CD14-positive monocyte (primary cell): ENCODE data around the gene SLC15A5. TPM values are rescaled to one million over a fixed set of nuclear protein-coding genes. Genes with fewer than 3 reads are reported as not detected.

Source experiments
- DNase-seq, 3 donors: peaks; one replicate each; pipeline ENCODE4 v3.0.0-alpha.2; 2011 to 2022
- H2AFZ ChIP-seq: 2 replicates; pipeline ENCODE4 v1.6.0; 2012; ENCODE audit warnings: mild to moderate bottlenecking, low read depth, low read length, inconsistent platforms; ENCODE audit not compliant: insufficient read depth, poor library complexity, severe bottlenecking
- H3K27ac ChIP-seq, 2 donors: 1 replicate in 1 of 2; 2 replicates in 1 of 2; pipeline ENCODE4 v1.5.1; 2012 to 2013; ENCODE audit warnings: low read length in 2 of 2, control low read depth in 1 of 2, inconsistent platforms in 1 of 2, low read depth in 1 of 2, mild to moderate bottlenecking in 1 of 2
- H3K27me3 ChIP-seq, 2 donors: one replicate each; pipeline versions ENCODE4 v1.6.0 to v1.6.1; 2011 to 2013; ENCODE audit warnings: low read length in 2 of 2; ENCODE audit not compliant: control insufficient read depth in 2 of 2, insufficient read depth in 2 of 2
- H3K36me3 ChIP-seq, 2 donors: replicated peaks in 1 of 2; 1 replicate in 1 of 2; 2 replicates in 1 of 2; pipeline versions ENCODE4 v1.5.1 to v1.6.1; 2012 to 2013; ENCODE audit warnings: low read length in 2 of 2, control low read depth in 1 of 2, inconsistent platforms in 1 of 2, mild to moderate bottlenecking in 1 of 2; ENCODE audit not compliant: insufficient read depth in 2 of 2, control insufficient read depth in 1 of 2
- H3K4me1 ChIP-seq, 2 donors: 1 replicate in 1 of 2; 2 replicates in 1 of 2; pipeline versions ENCODE4 v1.5.1 to v1.6.1; 2012 to 2013; ENCODE audit warnings: low read length in 2 of 2, control low read depth in 1 of 2, inconsistent platforms in 1 of 2, mild to moderate bottlenecking in 1 of 2, moderate library complexity in 1 of 2; ENCODE audit not compliant: insufficient read depth in 2 of 2, control insufficient read depth in 1 of 2
- H3K4me2 ChIP-seq: replicated peaks from 2 replicates; pipeline ENCODE3; 2012; ENCODE audit warnings: low read length, moderate library complexity, mild to moderate bottlenecking; ENCODE audit not compliant: poor library complexity, severe bottlenecking; ENCODE audit errors: extremely low read depth
- H3K4me3 ChIP-seq, 3 experiments: fragments of 200-600 bp in 1 of 3; sonication (generic) in 1 of 3; replicated peaks in 1 of 3; 1 replicate in 2 of 3; 2 replicates in 1 of 3; pipeline ENCODE4 v1.5.1; 2011 to 2013; ENCODE audit warnings: low read length in 3 of 3, mild to moderate bottlenecking in 3 of 3, control low read depth in 2 of 3, low read depth in 2 of 3, inconsistent platforms in 1 of 3, moderate library complexity in 1 of 3
- H3K79me2 ChIP-seq: 2 replicates; pipeline ENCODE4 v1.6.0; 2012; ENCODE audit warnings: mild to moderate bottlenecking, control low read depth, inconsistent platforms, low read length, moderate library complexity; ENCODE audit not compliant: insufficient read depth
- H3K9ac ChIP-seq: 2 replicates; pipeline ENCODE4 v1.6.0; 2017; ENCODE audit warnings: low read length, mild to moderate bottlenecking; ENCODE audit not compliant: insufficient read depth, poor library complexity, severe bottlenecking
- H3K9me3 ChIP-seq, 2 donors: replicated peaks in 1 of 2; 1 replicate in 1 of 2; 2 replicates in 1 of 2; pipeline versions ENCODE4 v1.5.1 to v1.6.1; 2012 to 2013; ENCODE audit warnings: low read length in 2 of 2, control low read depth in 1 of 2; ENCODE audit not compliant: control insufficient read depth in 1 of 2, insufficient read depth in 1 of 2
- H4K20me1 ChIP-seq: 2 replicates; pipeline ENCODE4 v1.6.0; 2012; ENCODE audit warnings: mild to moderate bottlenecking, low read length, control low read depth, moderate library complexity; ENCODE audit not compliant: insufficient read depth
- H3K27ac Mint-ChIP-seq, 7 donors: one replicate each; pipeline ENCODE4 v1.8.0; 2020; ENCODE audit warnings: mild to moderate bottlenecking in 7 of 7, mixed read lengths in 7 of 7, moderate library complexity in 6 of 7, inconsistent platforms in 2 of 7
- H3K27me3 Mint-ChIP-seq, 3 donors: one replicate each; pipeline ENCODE4 v1.8.0; 2021 to 2022; ENCODE audit warnings: low read depth in 3 of 3, mild to moderate bottlenecking in 3 of 3, mixed read lengths in 3 of 3, moderate library complexity in 3 of 3, inconsistent platforms in 1 of 3
- H3K36me3 Mint-ChIP-seq, 2 donors: one replicate each; pipeline ENCODE4 v1.8.0; 2020; ENCODE audit warnings: mixed read lengths in 2 of 2, inconsistent platforms in 1 of 2, mild to moderate bottlenecking in 1 of 2
- H3K4me1 Mint-ChIP-seq: one replicate; pipeline ENCODE4 v1.8.0; 2020; ENCODE audit warnings: mild to moderate bottlenecking, mixed read lengths
- H3K4me3 Mint-ChIP-seq, 2 donors: one replicate each; pipeline ENCODE4 v1.8.0; 2020; ENCODE audit warnings: mild to moderate bottlenecking in 2 of 2, mixed read lengths in 2 of 2, moderate library complexity in 1 of 2
- H3K9me3 Mint-ChIP-seq, 7 donors: one replicate each; pipeline ENCODE4 v1.8.0; 2020 to 2022; ENCODE audit warnings: mixed read lengths in 7 of 7, mild to moderate bottlenecking in 6 of 7, moderate library complexity in 6 of 7, inconsistent platforms in 2 of 7
- CTCF ChIP-seq: fragments of 200-600 bp; IDR thresholded peaks from one replicate; pipeline ENCODE4 v1.8.0; 2022; ENCODE audit warnings: antibody characterized with exemption, mild to moderate bottlenecking
- WGBS: methylation state at CpG from one replicate; pipeline ENCODE4 v1.1.5; 2013; ENCODE audit warnings: missing lambda C conversion rate; ENCODE audit not compliant: insufficient coverage; 5-methylcytosine and 5-hydroxymethylcytosine counted together
- intact Hi-C, 2 donors: fragments of 100-400 bp; cut with micrococcal nuclease; formaldehyde crosslinking; loops; one replicate each; pipeline versions ENCODE4 v1.15.0 to v1.15.1; 2023
- polyA plus RNA-seq, 3 donors: library from polyadenylated mRNA; depleted of rRNA in 1 of 3; unstranded in 2 of 3; stranded (reverse) in 1 of 3; fragments of 300-500 nt in 2 of 3; fragments of >200 nt in 1 of 3; fragmentation: Illumina TruSeq in 2 of 3; gene quantifications; 1 replicate in 2 of 3; 2 replicates in 1 of 3; pipeline ENCODE4 v1.2.3, GENCODE V29; 2012 to 2021

Gene SLC15A5
- polyA plus RNA-seq, 3 donors, result not detected

GRCh38 chr12:16291032-16291431 is 13.5 kb upstream of the SLC15A5 start:
- H3K27ac ChIP-seq, result no peak overlapping the region
- H3K36me3 ChIP-seq, result no peaks in the 10 kb centered on the region
- H3K9ac ChIP-seq, result no peak overlapping the region
- Mint-ChIP-seq H3K9me3 (peaks cover 0 to 5% (median 3%) of the 10 kb centered on the region in 7 donors), H3K4me3 (no peak overlapping the region), H3K27me3 (peaks cover 0 to 2% (median 0%) of the 10 kb centered on the region in 3 donors), H3K36me3 (no peaks in the 10 kb centered on the region), H3K4me1 (no peaks in the 10 kb centered on the region), H3K27ac (no peak overlapping the region)
- H3K4me1 ChIP-seq, result no peaks in the 10 kb centered on the region
- WGBS, result no CpG with 5 or more reads among the region's 4 CpGs
- no peaks in the 10 kb centered on the region for H4K20me1 ChIP-seq
- H3K79me2 ChIP-seq, result no peaks in the 10 kb centered on the region
- no peaks in the 10 kb centered on the region for H3K9me3 ChIP-seq
- TF ChIP-seq CTCF, result no peak
- no peaks in the 10 kb centered on the region for H3K27me3 ChIP-seq
- H3K4me3 ChIP-seq, result no peak overlapping the region
- intact Hi-C loops, result no loop called here
- no peak overlapping the region for H3K4me2 ChIP-seq
- no peak overlapping the region for H2AFZ ChIP-seq
- DNase-seq, result no peak

GRCh38 chr12:16285586-16285985 is 8.1 kb upstream of the SLC15A5 start:
- Histone ChIP-seq H3K9me3 (no peaks in the 10 kb centered on the region), H2AFZ (no peak overlapping the region), H4K20me1 (no peaks in the 10 kb centered on the region), H3K9ac (no peak overlapping the region), H3K79me2 (no peaks in the 10 kb centered on the region), H3K27ac (no peak overlapping the region), H3K4me1 (no peaks in the 10 kb centered on the region), H3K36me3 (no peaks in the 10 kb centered on the region), H3K4me2 (no peak overlapping the region), H3K4me3 (no peak overlapping the region), H3K27me3 (no peaks in the 10 kb centered on the region)
- intact Hi-C loops, result no loop called here
- Mint-ChIP-seq H3K36me3 (no peaks in the 10 kb centered on the region), H3K27me3 (peaks cover 0 to 1% (median 0%) of the 10 kb centered on the region in 3 donors), H3K9me3 (peaks cover 0 to 6% (median 4%) of the 10 kb centered on the region in 7 donors), H3K4me1 (no peaks in the 10 kb centered on the region), H3K4me3 (no peak overlapping the region), H3K27ac (no peak overlapping the region)
- no peak for TF ChIP-seq CTCF
- 100% methylated on average over 2 of the region's 3 CpGs for WGBS
- DNase-seq, result no peak
